Mesenchymal stem cell (in vitro differentiated cells and primary cell): ENCODE data around the gene POLG2.
"Not testable (repeated sequence)": the region's sequence is repeated elsewhere in the genome, so short reads cannot be mapped to it uniquely, and the experiment has no call there.

Source experiments
- DNase-seq: peaks from one replicate; pipeline ENCODE4 v3.0.0-alpha.2; 2013
- H2AFZ ChIP-seq: one replicate; pipeline ENCODE4 v1.6.1; 2013; ENCODE audit warnings: low read depth, mild to moderate bottlenecking, control low read depth, inconsistent platforms, low read length, moderate library complexity
- H2AK5ac ChIP-seq: 2 replicates; pipeline ENCODE4 v1.6.1; 2013; ENCODE audit warnings: low read length, moderate library complexity, mild to moderate bottlenecking, inconsistent platforms; ENCODE audit not compliant: severe bottlenecking
- H2BK120ac ChIP-seq: one replicate; pipeline ENCODE4 v1.6.1; 2013; ENCODE audit warnings: low read depth, mild to moderate bottlenecking, inconsistent platforms, low read length, moderate library complexity
- H2BK12ac ChIP-seq, 2 experiments: one replicate each; pipeline ENCODE4 v1.6.1; 2013; ENCODE audit warnings: inconsistent platforms in 2 of 2, low read length in 2 of 2, mild to moderate bottlenecking in 2 of 2, moderate library complexity in 2 of 2, control low read depth in 1 of 2
- H2BK15ac ChIP-seq: one replicate; pipeline ENCODE4 v1.6.1; 2013; ENCODE audit warnings: mild to moderate bottlenecking, low read depth, inconsistent platforms; ENCODE audit not compliant: poor library complexity, severe bottlenecking
- H2BK5ac ChIP-seq: 2 replicates; pipeline ENCODE4 v1.6.1; 2013; ENCODE audit warnings: low read depth, mild to moderate bottlenecking, low read length, control low read depth, inconsistent platforms; ENCODE audit not compliant: poor library complexity, severe bottlenecking
- H3K14ac ChIP-seq, 2 experiments: one replicate each; pipeline ENCODE4 v1.6.1; 2013; ENCODE audit warnings: inconsistent platforms in 2 of 2, low read length in 2 of 2, control low read depth in 1 of 2, mild to moderate bottlenecking in 1 of 2, moderate library complexity in 1 of 2
- H3K18ac ChIP-seq, 2 experiments: one replicate each; pipeline ENCODE4 v1.6.1; 2013; ENCODE audit warnings: inconsistent platforms in 2 of 2, low read length in 2 of 2, control low read depth in 1 of 2, low read depth in 1 of 2, mild to moderate bottlenecking in 1 of 2
- H3K23ac ChIP-seq, 2 experiments: one replicate each; pipeline ENCODE4 v1.6.1; 2013; ENCODE audit warnings: inconsistent platforms in 2 of 2, low read length in 2 of 2, mild to moderate bottlenecking in 2 of 2, moderate library complexity in 2 of 2, control low read depth in 1 of 2
- H3K27ac ChIP-seq: 2 replicates; pipeline ENCODE4 v1.5.1; 2013; ENCODE audit warnings: mild to moderate bottlenecking, moderate library complexity, low read length, control low read depth, inconsistent platforms; ENCODE audit not compliant: poor library complexity, severe bottlenecking
- H3K27me3 ChIP-seq, 2 experiments: 2 replicates each; pipeline versions ENCODE4 v1.6.1 to v1.7.0; 2013; ENCODE audit warnings: low read length in 2 of 2, mild to moderate bottlenecking in 2 of 2, moderate library complexity in 2 of 2, control low read depth in 1 of 2, inconsistent platforms in 1 of 2; ENCODE audit not compliant: control insufficient read depth in 1 of 2, insufficient read depth in 1 of 2
- H3K36me3 ChIP-seq, 2 experiments: 2 replicates each; pipeline versions ENCODE4 v1.6.1 to v1.7.0; 2013; ENCODE audit warnings: low read length in 2 of 2, control low read depth in 1 of 2, inconsistent platforms in 1 of 2, low read depth in 1 of 2, mild to moderate bottlenecking in 1 of 2; ENCODE audit not compliant: insufficient read depth in 2 of 2, control insufficient read depth in 1 of 2
- H3K4ac ChIP-seq, 2 experiments: one replicate each; pipeline ENCODE4 v1.6.1; 2013; ENCODE audit warnings: inconsistent platforms in 2 of 2, low read length in 2 of 2, mild to moderate bottlenecking in 2 of 2, moderate library complexity in 2 of 2, control low read depth in 1 of 2, low read depth in 1 of 2
- H3K4me1 ChIP-seq: 2 replicates; pipeline ENCODE4 v1.6.1; 2013; ENCODE audit warnings: low read depth, low read length, control low read depth; ENCODE audit not compliant: control insufficient read depth, insufficient read depth
- H3K4me2 ChIP-seq: 2 replicates; pipeline ENCODE4 v1.6.1; 2013; ENCODE audit warnings: low read length, mild to moderate bottlenecking, inconsistent platforms; ENCODE audit not compliant: poor library complexity, severe bottlenecking
- H3K4me3 ChIP-seq, 2 experiments: 2 replicates each; pipeline versions ENCODE4 v1.5.1 to v1.7.0; 2013; ENCODE audit warnings: low read length in 2 of 2, mild to moderate bottlenecking in 2 of 2, control low read depth in 1 of 2, low read depth in 1 of 2; ENCODE audit not compliant: insufficient read depth in 1 of 2
- H3K79me1 ChIP-seq: replicated peaks from 2 replicates; pipeline ENCODE4 v1.6.1; 2013; ENCODE audit warnings: mild to moderate bottlenecking, control low read depth, low read length, inconsistent platforms; ENCODE audit not compliant: poor library complexity, severe bottlenecking
- H3K9ac ChIP-seq: 2 replicates; pipeline ENCODE4 v1.7.0; 2013; ENCODE audit warnings: mild to moderate bottlenecking, low read length, moderate library complexity
- H3K9me3 ChIP-seq: 2 replicates; pipeline ENCODE4 v1.7.0; 2013; ENCODE audit warnings: mild to moderate bottlenecking, low read length; ENCODE audit not compliant: control insufficient read depth
- H4K8ac ChIP-seq: one replicate; pipeline ENCODE4 v1.6.1; 2013; ENCODE audit warnings: inconsistent platforms, mild to moderate bottlenecking, low read length, moderate library complexity
- H4K91ac ChIP-seq: one replicate; pipeline ENCODE4 v1.6.1; 2013; ENCODE audit warnings: mild to moderate bottlenecking, low read length, inconsistent platforms
- WGBS: methylation state at CpG from one replicate; pipeline ENCODE4 v1.1.7; 2013; ENCODE audit warnings: mixed read lengths; 5-methylcytosine and 5-hydroxymethylcytosine counted together

POLG2 gene

GRCh38 chr17:64466019-64466735, 30.7 kb downstream of the POLG2 start:
- H3K18ac ChIP-seq = no peak overlapping the region
- H2BK120ac ChIP-seq = no peak overlapping the region
- no peaks in the 10 kb centered on the region for H3K4me1 ChIP-seq
- no peak overlapping the region for H3K9ac ChIP-seq
- H2AFZ ChIP-seq = no peak overlapping the region
- no peak overlapping the region for H2BK5ac ChIP-seq
- H2BK15ac ChIP-seq = no peak overlapping the region
- H4K8ac ChIP-seq = no peak overlapping the region
- no peak overlapping the region for H2AK5ac ChIP-seq
- H2BK12ac ChIP-seq = no peak overlapping the region
- H3K9me3 ChIP-seq = no peaks in the 10 kb centered on the region
- WGBS = 57% methylated on average over 5 of the region's 9 CpGs
- H3K36me3 ChIP-seq = peaks cover 0 to 77% of the 10 kb centered on the region in 2 experiments
- no peak overlapping the region for H3K4me3 ChIP-seq
- H3K4ac ChIP-seq = no peak overlapping the region
- no peak overlapping the region for H3K23ac ChIP-seq
- H4K91ac ChIP-seq = no peak overlapping the region
- DNase-seq = no peak
- H3K27ac ChIP-seq = no peak overlapping the region
- no peak overlapping the region for H3K4me2 ChIP-seq
- no peaks in the 10 kb centered on the region for H3K79me1 ChIP-seq
- H3K27me3 ChIP-seq = peaks cover 0 to 5% of the 10 kb centered on the region in 2 experiments
- no peak overlapping the region for H3K14ac ChIP-seq

DNA sequence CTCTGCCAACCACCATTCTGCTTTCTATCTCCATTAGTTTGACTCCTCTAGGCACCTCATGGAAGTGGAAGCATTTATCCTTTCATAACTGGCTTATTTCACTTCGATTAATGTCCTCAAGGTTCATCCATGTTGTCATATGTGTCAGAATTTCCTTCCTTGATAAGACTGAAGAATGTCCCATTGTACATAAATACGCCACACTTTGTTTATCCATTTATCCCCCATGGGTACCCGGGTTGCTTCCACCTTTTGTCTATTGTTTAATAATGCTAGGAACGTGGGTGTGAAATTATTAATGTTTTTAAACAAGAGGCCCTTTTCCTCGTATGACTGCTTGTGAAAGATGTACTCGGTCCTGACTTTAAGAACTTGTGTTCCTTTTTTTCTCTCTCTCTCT, 35.1 kb downstream of the POLG2 start:
- Histone ChIP-seq H2BK120ac (no peak overlapping the region), H3K27me3 (peaks cover 0 to 5% of the 10 kb centered on the region in 2 experiments), H3K27ac (no peak overlapping the region)

DNA sequence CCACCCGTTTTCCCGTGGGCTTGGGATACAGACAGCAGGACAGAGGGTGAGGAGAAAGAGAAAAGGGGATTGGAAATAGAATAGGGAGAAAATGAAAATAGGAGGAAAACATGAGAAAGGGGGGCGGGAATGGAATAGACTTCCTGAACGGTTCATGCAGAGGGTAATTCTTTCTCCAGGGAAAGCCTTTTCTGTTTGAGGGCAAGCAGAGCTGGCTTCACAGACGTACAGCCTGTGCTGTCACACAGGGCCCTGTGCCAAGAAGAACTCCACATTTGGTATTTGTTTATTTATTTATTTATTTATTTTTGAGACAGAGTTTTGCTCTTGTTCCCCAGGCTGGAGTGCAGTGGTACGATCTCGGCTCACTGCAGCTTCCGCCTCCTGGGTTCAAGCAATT, 35.9 kb downstream of the POLG2 start:
- WGBS = 94% methylated on average over 7 of the region's 8 CpGs
- DNase-seq = no peak
- no peak overlapping the region for H2AK5ac ChIP-seq

More for the DNA sequence above, 35.1 kb downstream of the POLG2 start:
- no peak overlapping the region for H3K14ac ChIP-seq
- H3K36me3 ChIP-seq = peaks cover 0 to 67% of the 10 kb centered on the region in 2 experiments
- no peaks in the 10 kb centered on the region for H3K9me3 ChIP-seq
- no peak overlapping the region for H2BK15ac ChIP-seq
- no peak overlapping the region for H2BK12ac ChIP-seq
- H2AFZ ChIP-seq = no peak overlapping the region
- no peak overlapping the region for H2AK5ac ChIP-seq
- no peak overlapping the region for H3K18ac ChIP-seq
- no peak overlapping the region for H3K4ac ChIP-seq
- H3K4me3 ChIP-seq = no peak overlapping the region
- no peak overlapping the region for H4K91ac ChIP-seq
- 93% methylated on average over 3 of the region's 6 CpGs for WGBS
- H4K8ac ChIP-seq = no peak overlapping the region
- no peaks in the 10 kb centered on the region for H3K79me1 ChIP-seq
- H3K4me1 ChIP-seq = peaks cover 17% of the 10 kb centered on the region
- no peak for DNase-seq
- H3K9ac ChIP-seq = no peak overlapping the region
- H3K4me2 ChIP-seq = no peak overlapping the region
- H2BK5ac ChIP-seq = no peak overlapping the region
- H3K23ac ChIP-seq = no peak overlapping the region

DNA sequence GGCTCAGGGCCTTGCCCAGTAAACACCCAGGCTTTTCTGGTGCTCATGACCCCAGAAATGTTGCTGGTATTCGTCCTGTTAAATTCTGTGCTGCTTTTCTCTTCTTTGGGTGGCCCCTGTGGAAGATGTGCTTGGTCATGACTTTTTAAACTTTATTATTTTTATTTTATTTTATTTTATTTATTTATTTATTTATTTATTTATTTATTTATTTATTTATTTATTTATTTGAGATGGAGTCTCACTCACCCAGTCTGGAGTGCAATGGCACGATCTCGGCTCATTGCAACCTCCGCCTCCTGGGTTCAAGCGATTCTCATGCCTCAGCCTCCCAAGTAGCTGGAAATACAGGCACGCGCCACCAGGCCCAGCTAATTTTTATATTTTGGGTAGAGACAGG, 37.0 kb downstream of the POLG2 start:
- not testable (repeated sequence) for H3K4me3 ChIP-seq, H3K79me1 ChIP-seq, H3K14ac ChIP-seq, H2BK15ac ChIP-seq, H3K23ac ChIP-seq, H3K18ac ChIP-seq, H4K91ac ChIP-seq, H4K8ac ChIP-seq, H2BK12ac ChIP-seq, H2BK120ac ChIP-seq, DNase-seq, H3K4me2 ChIP-seq, H2BK5ac ChIP-seq, H3K27me3 ChIP-seq, H2AFZ ChIP-seq, H3K4ac ChIP-seq, H3K9me3 ChIP-seq
- Histone ChIP-seq H3K4me1 (peaks cover 17% of the 10 kb centered on the region), H2AK5ac (peak overlapping the region; percentile 57), H3K9ac (peak overlapping the region; percentile 45), H3K27ac (peak overlapping the region; percentile 50), H3K36me3 (peaks cover 0 to 57% of the 10 kb centered on the region in 2 experiments)
- WGBS = 99% methylated on average over 6 of the region's 7 CpGs

More for the DNA sequence above, 35.9 kb downstream of the POLG2 start:
- no peaks in the 10 kb centered on the region for H3K9me3 ChIP-seq
- H2BK5ac ChIP-seq = no peak overlapping the region
- no peak overlapping the region for H4K91ac ChIP-seq
- no peaks in the 10 kb centered on the region for H3K79me1 ChIP-seq
- H3K27me3 ChIP-seq = peaks cover 0 to 5% of the 10 kb centered on the region in 2 experiments
- no peak overlapping the region for H2BK15ac ChIP-seq
- H3K4ac ChIP-seq = no peak overlapping the region
- H3K27ac ChIP-seq = no peak overlapping the region
- H3K23ac ChIP-seq = no peak overlapping the region
- no peak overlapping the region for H3K9ac ChIP-seq
- no peak overlapping the region for H2BK12ac ChIP-seq
- no peak overlapping the region for H2BK120ac ChIP-seq
- no peak overlapping the region for H3K18ac ChIP-seq
- H3K36me3 ChIP-seq = peaks cover 0 to 61% of the 10 kb centered on the region in 2 experiments
- H3K4me1 ChIP-seq = peaks cover 17% of the 10 kb centered on the region
- H3K4me2 ChIP-seq = no peak overlapping the region
- no peak overlapping the region for H3K14ac ChIP-seq
- H3K4me3 ChIP-seq = no peak overlapping the region
- no peak overlapping the region for H2AFZ ChIP-seq
- H4K8ac ChIP-seq = no peak overlapping the region
